B cell (primary cell): ENCODE results near the gene C18orf63. TPM values are rescaled to one million over a fixed set of nuclear protein-coding genes. Genes with fewer than 3 reads are reported as not detected.

Experiments
- ATAC-seq: fragments of 200-7000 bp; cut with Tn5 transposase; one replicate; pipeline ENCODE4 v1.10.0; 2021; ENCODE audit warnings: low read depth, mild to moderate bottlenecking, moderate number of reproducible peaks, moderate library complexity
- CTCF ChIA-PET: fragments of 350-600 bp; sonication (Branson Sonifier 250); formaldehyde crosslinking; loops from one replicate; lab custom pipeline; 2021; ENCODE audit warnings: antibody characterized with exemption, inconsistent platforms; lab: Charles Lee
- POLR2A ChIA-PET: fragments of 350-600 bp; sonication (Branson Sonifier 250); formaldehyde crosslinking; loops from one replicate; lab custom pipeline; 2021; ENCODE audit warnings: antibody characterized with exemption; lab: Charles Lee
- DNase-seq: peaks from one replicate; pipeline ENCODE4 v3.0.0; 2013
- H2AFZ ChIP-seq: 2 replicates; pipeline ENCODE4 v1.6.1; 2012; ENCODE audit warnings: mild to moderate bottlenecking, low read depth, low read length; ENCODE audit not compliant: insufficient read depth, poor library complexity, severe bottlenecking
- H3K27ac ChIP-seq, 2 donors: 1 replicate in 1 of 2; 2 replicates in 1 of 2; pipeline ENCODE4 v1.5.1; 2012 to 2013; ENCODE audit warnings: low read length in 2 of 2, mild to moderate bottlenecking in 2 of 2, moderate library complexity in 1 of 2
- H3K27me3 ChIP-seq, 4 experiments: fragments of 200-600 bp in 1 of 4; sonication (generic) in 1 of 4; replicated peaks in 1 of 4; 1 replicate in 2 of 4; 2 replicates in 2 of 4; pipeline versions ENCODE4 v1.6.1 to v1.7.0; 2013 to 2016; ENCODE audit warnings: low read length in 3 of 4, mild to moderate bottlenecking in 2 of 4, mixed read lengths in 1 of 4, moderate library complexity in 1 of 4; ENCODE audit not compliant: insufficient read depth in 4 of 4, control insufficient read depth in 3 of 4; ENCODE audit errors: control extremely low read depth in 1 of 4
- H3K36me3 ChIP-seq, 2 experiments: replicated peaks in 1 of 2; 1 replicate in 1 of 2; 2 replicates in 1 of 2; pipeline versions ENCODE4 v1.6.1 to v1.7.1; 2013; ENCODE audit warnings: low read length in 1 of 2; ENCODE audit not compliant: insufficient read depth in 2 of 2, control insufficient read depth in 1 of 2; ENCODE audit errors: control extremely low read depth in 1 of 2, extremely low read depth in 1 of 2
- H3K4me1 ChIP-seq, 2 donors: fragments of 200-600 bp in 1 of 2; sonication (generic) in 1 of 2; 1 replicate in 1 of 2; 2 replicates in 1 of 2; pipeline versions ENCODE4 v1.5.1 to v1.6.1; 2013 to 2017; ENCODE audit warnings: low read length in 2 of 2; ENCODE audit not compliant: control insufficient read depth in 2 of 2, insufficient read depth in 2 of 2
- H3K4me2 ChIP-seq: replicated peaks from 2 replicates; pipeline ENCODE3; 2012; ENCODE audit warnings: mild to moderate bottlenecking, low read depth, low read length; ENCODE audit not compliant: poor library complexity, severe bottlenecking
- H3K4me3 ChIP-seq, 5 experiments: fragments of 200-600 bp in 1 of 5; sonication (generic) in 1 of 5; 1 replicate in 3 of 5; 2 replicates in 2 of 5; pipeline versions ENCODE4 v1.5.1 to v1.7.0; 2011 to 2016; ENCODE audit warnings: low read length in 4 of 5, mild to moderate bottlenecking in 4 of 5, low read depth in 2 of 5, control low read depth in 1 of 5, moderate library complexity in 1 of 5; ENCODE audit not compliant: insufficient read depth in 1 of 5; ENCODE audit errors: control extremely low read depth in 1 of 5, extremely low read depth in 1 of 5
- H3K79me2 ChIP-seq: fragments of 200-600 bp; sonication (generic); one replicate; pipeline ENCODE4 v1.6.0; 2016; ENCODE audit warnings: low read length; ENCODE audit not compliant: control insufficient read depth, insufficient read depth
- H3K9ac ChIP-seq: fragments of 200-600 bp; sonication (generic); 2 replicates; pipeline ENCODE4 v1.6.1; 2017; ENCODE audit warnings: mild to moderate bottlenecking, low read length, moderate library complexity
- H3K9me3 ChIP-seq, 3 donors: one replicate each; pipeline versions ENCODE4 v1.6.1 to v1.7.1; 2013; ENCODE audit warnings: low read length in 2 of 3; ENCODE audit not compliant: control insufficient read depth in 2 of 3, insufficient read depth in 1 of 3; ENCODE audit errors: control extremely low read depth in 1 of 3
- H4K20me1 ChIP-seq: 2 replicates; pipeline ENCODE4 v1.6.0; 2012; ENCODE audit warnings: mild to moderate bottlenecking, low read length; ENCODE audit not compliant: insufficient read depth, control insufficient read depth, poor library complexity, severe bottlenecking
- H3K27ac Mint-ChIP-seq: one replicate; pipeline ENCODE4 v1.8.0; 2021; ENCODE audit warnings: mixed read lengths
- H3K27me3 Mint-ChIP-seq: one replicate; pipeline ENCODE4 v1.8.0; 2021; ENCODE audit warnings: mixed read lengths
- H3K4me1 Mint-ChIP-seq: one replicate; pipeline ENCODE4 v1.8.0; 2021; ENCODE audit warnings: mixed read lengths
- H3K4me3 Mint-ChIP-seq: one replicate; pipeline ENCODE4 v1.8.0; 2021; ENCODE audit warnings: mixed read lengths
- H3K9me3 Mint-ChIP-seq: one replicate; pipeline ENCODE4 v1.8.0; 2022; ENCODE audit warnings: mixed read lengths; ENCODE audit not compliant: insufficient read depth
- CTCF ChIP-seq: fragments of 200-600 bp; IDR thresholded peaks from one replicate; pipeline ENCODE4 v1.8.0; 2022; ENCODE audit warnings: antibody characterized with exemption, mild to moderate bottlenecking
- EZH2 ChIP-seq: IDR thresholded peaks from 2 replicates; pipeline ENCODE4 v1.6.1; 2012; ENCODE audit warnings: borderline replicate concordance, low read depth, mild to moderate bottlenecking, moderate library complexity, low read length; ENCODE audit not compliant: insufficient read depth, poor library complexity, severe bottlenecking
- WGBS: methylation state at CpG from one replicate; pipeline ENCODE4 v1.1.5; 2013; ENCODE audit warnings: missing lambda C conversion rate; ENCODE audit not compliant: insufficient coverage; 5-methylcytosine and 5-hydroxymethylcytosine counted together
- intact Hi-C: fragments of 100-400 bp; cut with micrococcal nuclease; formaldehyde crosslinking; loops from one replicate; pipeline ENCODE4 v1.10.0; 2022
- polyA plus RNA-seq: library from polyadenylated mRNA; depleted of rRNA; stranded (reverse); fragments of >200 nt; gene quantifications from 2 replicates; pipeline ENCODE4 v1.2.3, GENCODE V29; 2012
- total RNA-seq, 2 donors: library from RNA; stranded (reverse); fragments of 120-200 nt in 1 of 2; gene quantifications; 1 replicate in 1 of 2; 2 replicates in 1 of 2; pipeline versions ENCODE4 v1.2.3 to v1.2.4, GENCODE V29; 2013 to 2022

C18orf63 gene
- total and polyA plus RNA-seq, 2 donors (not counting 1 experiment from before 2014, with no cell fraction given), result not detected

- H3K4me3 ChIP-seq, result no peak overlapping the region
- DNase-seq (no peak), ATAC-seq (no peak)
- no peak overlapping the region for H3K27ac ChIP-seq
- TF ChIP-seq EZH2 (no peak), CTCF (no peak)
- no peak overlapping the region for H3K27ac Mint-ChIP-seq
- H3K36me3 ChIP-seq, result no peaks in the 10 kb centered on the region
- H2AFZ ChIP-seq, result no peak overlapping the region
- no peak overlapping the region for H3K4me2 ChIP-seq
- H3K9ac ChIP-seq, result no peak overlapping the region
- intact Hi-C loops, result no loop called here
- peaks cover 3% of the 10 kb centered on the region for H3K4me1 Mint-ChIP-seq
- ChIA-PET POLR2A (no interaction called here), CTCF (no interaction called here)
- H4K20me1 ChIP-seq, result no peaks in the 10 kb centered on the region
- H3K4me3 Mint-ChIP-seq, result no peak overlapping the region
- H3K27me3 ChIP-seq, result peaks cover 0 to 13% (median 2%) of the 10 kb centered on the region in 4 experiments
- WGBS, result 82% methylated on average over 11 of the region's 16 CpGs
- peaks cover 44% of the 10 kb centered on the region for H3K27me3 Mint-ChIP-seq
- H3K9me3 ChIP-seq, result no peaks in the 10 kb centered on the region
- H3K4me1 ChIP-seq, result no peaks in the 10 kb centered on the region
- no peaks in the 10 kb centered on the region for H3K79me2 ChIP-seq
- H3K9me3 Mint-ChIP-seq, result no peaks in the 10 kb centered on the region
Measured at GRCh38 chr18:74396171-74397169, 80.8 kb downstream of the C18orf63 start.

- 98% methylated on average over 6 of the region's 7 CpGs for WGBS
- ChIA-PET CTCF (no interaction called here), POLR2A (no interaction called here)
Measured at GRCh38 chr18:74397572-74397971, 81.9 kb downstream of the C18orf63 start.

More at GRCh38 chr18:74397572-74397971, 81.9 kb downstream of the C18orf63 start:
- intact Hi-C loops, result no loop called here
- Histone ChIP-seq H3K4me3 (no peak overlapping the region), H3K27ac (no peak overlapping the region), H3K27me3 (peaks cover 0 to 13% (median 2%) of the 10 kb centered on the region in 4 experiments), H3K36me3 (no peaks in the 10 kb centered on the region), H4K20me1 (no peaks in the 10 kb centered on the region), H3K9me3 (no peaks in the 10 kb centered on the region), H3K9ac (no peak overlapping the region), H3K79me2 (no peaks in the 10 kb centered on the region), H3K4me2 (no peak overlapping the region), H2AFZ (no peak overlapping the region), H3K4me1 (no peaks in the 10 kb centered on the region)
- ATAC-seq, result no peak
- no peak for TF ChIP-seq CTCF
- TF ChIP-seq EZH2, result no peak
- H3K9me3 Mint-ChIP-seq, result no peaks in the 10 kb centered on the region
- H3K4me1 Mint-ChIP-seq, result peaks cover 3% of the 10 kb centered on the region
- H3K4me3 Mint-ChIP-seq, result no peak overlapping the region
- no peak for DNase-seq
- H3K27me3 Mint-ChIP-seq, result peaks cover 41% of the 10 kb centered on the region
- no peak overlapping the region for H3K27ac Mint-ChIP-seq
